Mammary epithelial cell (primary cell): ENCODE results near the gene HLA-DRB1.

Experiments
- EZH2 ChIP-seq: IDR thresholded peaks from 2 replicates; pipeline ENCODE4 v1.6.1; 2012; ENCODE audit warnings: low read length, inconsistent platforms, borderline replicate concordance
- TF ChIP-seq, protein P1 (sequence below), 2 donors: IDR thresholded peaks in 1 of 2; conservative IDR thresholded peaks in 1 of 2; 2 replicates each; pipeline ENCODE4 v1.5.1; 2011 to 2012; ENCODE audit warnings: inconsistent platforms in 2 of 2, low read length in 2 of 2, mild to moderate bottlenecking in 2 of 2, control low read depth in 1 of 2, low read depth in 1 of 2; ENCODE audit not compliant: insufficient read depth in 1 of 2; ENCODE audit errors: extremely low read depth in 1 of 2

DNA sequence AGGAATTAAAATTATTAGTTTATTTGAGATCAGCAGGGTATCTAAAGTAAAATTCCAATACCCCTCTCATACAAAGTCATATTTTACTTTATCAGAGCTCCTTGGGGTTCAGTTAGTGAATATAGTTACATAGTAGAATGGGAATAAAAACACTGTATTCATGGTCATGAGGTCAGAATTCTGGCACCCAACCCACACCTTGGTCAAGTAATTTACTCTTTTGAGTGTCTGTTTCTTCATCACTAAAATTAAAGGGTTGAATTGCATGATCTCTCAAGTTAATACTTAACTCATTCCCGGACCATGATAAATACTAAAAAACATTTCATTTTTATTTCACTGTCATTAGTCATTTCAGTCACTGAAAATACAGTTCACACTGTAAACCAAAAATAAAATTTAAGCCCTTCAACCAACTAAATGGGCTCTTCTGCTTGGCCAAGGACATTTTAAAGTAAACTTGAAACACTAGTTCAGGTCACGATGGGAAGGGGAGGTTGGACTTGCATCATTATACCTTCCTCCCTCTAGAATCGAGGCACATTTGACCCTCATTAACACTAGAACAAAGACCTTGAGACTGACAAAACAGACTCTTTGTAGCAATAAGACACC is 21.1 kb upstream of the HLA-DRB1 start:
- TF ChIP-seq, protein P1, sequence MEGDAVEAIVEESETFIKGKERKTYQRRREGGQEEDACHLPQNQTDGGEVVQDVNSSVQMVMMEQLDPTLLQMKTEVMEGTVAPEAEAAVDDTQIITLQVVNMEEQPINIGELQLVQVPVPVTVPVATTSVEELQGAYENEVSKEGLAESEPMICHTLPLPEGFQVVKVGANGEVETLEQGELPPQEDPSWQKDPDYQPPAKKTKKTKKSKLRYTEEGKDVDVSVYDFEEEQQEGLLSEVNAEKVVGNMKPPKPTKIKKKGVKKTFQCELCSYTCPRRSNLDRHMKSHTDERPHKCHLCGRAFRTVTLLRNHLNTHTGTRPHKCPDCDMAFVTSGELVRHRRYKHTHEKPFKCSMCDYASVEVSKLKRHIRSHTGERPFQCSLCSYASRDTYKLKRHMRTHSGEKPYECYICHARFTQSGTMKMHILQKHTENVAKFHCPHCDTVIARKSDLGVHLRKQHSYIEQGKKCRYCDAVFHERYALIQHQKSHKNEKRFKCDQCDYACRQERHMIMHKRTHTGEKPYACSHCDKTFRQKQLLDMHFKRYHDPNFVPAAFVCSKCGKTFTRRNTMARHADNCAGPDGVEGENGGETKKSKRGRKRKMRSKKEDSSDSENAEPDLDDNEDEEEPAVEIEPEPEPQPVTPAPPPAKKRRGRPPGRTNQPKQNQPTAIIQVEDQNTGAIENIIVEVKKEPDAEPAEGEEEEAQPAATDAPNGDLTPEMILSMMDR (conservative IDR thresholded peaks at IDR 0.05 in 1 of 2, IDR thresholded peaks at IDR 0.05 in 1 of 2; ENCODE audit: extremely low read depth in 1 of 2, insufficient read depth in 1 of 2, low read depth in 1 of 2, low read length in 2 of 2): no peak
- no peak for TF ChIP-seq EZH2
